Endodermal cell (in vitro differentiated cells): Measurements from ENCODE around the gene LSP1. TPM values are rescaled to one million over a fixed set of nuclear protein-coding genes. Genes with fewer than 3 reads are reported as not detected.
A peak's percentile ranks its signal among the peaks of the same experiment; 100 is the strongest.

Experiments
- DNase-seq: peaks from one replicate; pipeline ENCODE4 v3.0.0-alpha.2; 2017
- H3K27ac ChIP-seq: 2 replicates; pipeline ENCODE4 v1.5.1; 2013; ENCODE audit warnings: mild to moderate bottlenecking, low read depth, low read length, moderate library complexity
- H3K27me3 ChIP-seq: 2 replicates; pipeline ENCODE4 v1.6.1; 2013; ENCODE audit warnings: mild to moderate bottlenecking, low read length, moderate library complexity; ENCODE audit not compliant: insufficient read depth, control insufficient read depth, poor library complexity, severe bottlenecking
- H3K36me3 ChIP-seq: 2 replicates; pipeline ENCODE4 v1.7.0; 2013; ENCODE audit warnings: mild to moderate bottlenecking, low read length, moderate library complexity; ENCODE audit not compliant: control insufficient read depth, insufficient read depth
- H3K4me1 ChIP-seq: one replicate; pipeline ENCODE4 v1.7.0; 2013; ENCODE audit warnings: low read length; ENCODE audit not compliant: control insufficient read depth, insufficient read depth
- H3K4me3 ChIP-seq: 2 replicates; pipeline ENCODE4 v1.5.1; 2013; ENCODE audit warnings: mild to moderate bottlenecking, low read length, moderate library complexity
- H3K9ac ChIP-seq: 2 replicates; pipeline ENCODE4 v1.6.1; 2013; ENCODE audit warnings: mild to moderate bottlenecking, low read length, moderate library complexity; ENCODE audit not compliant: poor library complexity, severe bottlenecking; ENCODE audit errors: extremely low read depth
- H3K9me3 ChIP-seq: 2 replicates; pipeline ENCODE4 v1.6.1; 2013; ENCODE audit warnings: mild to moderate bottlenecking, low read length, moderate library complexity; ENCODE audit not compliant: control insufficient read depth
- H3K27ac Mint-ChIP-seq: 2 replicates; pipeline ENCODE4 v1.8.0; 2020; ENCODE audit warnings: mixed read lengths
- H3K27me3 Mint-ChIP-seq: 2 replicates; pipeline ENCODE4 v1.8.0; 2021; ENCODE audit warnings: mild to moderate bottlenecking, mixed read lengths; ENCODE audit not compliant: insufficient read depth
- H3K36me3 Mint-ChIP-seq: 2 replicates; pipeline ENCODE4 v1.8.0; 2020; ENCODE audit warnings: low read depth, mixed read lengths
- H3K4me1 Mint-ChIP-seq: 2 replicates; pipeline ENCODE4 v1.8.0; 2020; ENCODE audit warnings: mixed read lengths
- H3K4me3 Mint-ChIP-seq: 2 replicates; pipeline ENCODE4 v1.8.0; 2020; ENCODE audit warnings: mild to moderate bottlenecking, moderate library complexity, mixed read lengths
- H3K9me3 Mint-ChIP-seq: 2 replicates; pipeline ENCODE4 v1.8.0; 2020; ENCODE audit warnings: mild to moderate bottlenecking, mixed read lengths
- WGBS, 2 experiments: methylation state at CpG; one replicate each; pipeline versions ENCODE4 v1.1.5 to v1.1.7; 2013; ENCODE audit warnings: missing lambda C conversion rate in 2 of 2, mixed read lengths in 1 of 2; ENCODE audit not compliant: insufficient coverage in 1 of 2, insufficient read length in 1 of 2; 5-methylcytosine and 5-hydroxymethylcytosine counted together
- total RNA-seq, 2 donors: library from RNA; stranded (reverse); fragmentation: NEBNext Ultra II Directional in 1 of 2; extraction: Animal tissue kit (Norgen Biotek cat#: 25700) in 1 of 2; gene quantifications; 2 replicates in 1 of 2; 3 replicates in 1 of 2; pipeline ENCODE4 v1.2.1, GENCODE V29; 2021
- TF ChIP-seq, protein P1 (sequence below): fragments of 200-600 bp; sonication (generic); conservative IDR thresholded peaks from 2 replicates; pipeline ENCODE4 v1.5.0; 2021; ENCODE audit warnings: antibody characterized with exemption, mild to moderate bottlenecking

Gene LSP1
- total RNA-seq, 2 donors from 2014 or later, result not detected

DNA sequence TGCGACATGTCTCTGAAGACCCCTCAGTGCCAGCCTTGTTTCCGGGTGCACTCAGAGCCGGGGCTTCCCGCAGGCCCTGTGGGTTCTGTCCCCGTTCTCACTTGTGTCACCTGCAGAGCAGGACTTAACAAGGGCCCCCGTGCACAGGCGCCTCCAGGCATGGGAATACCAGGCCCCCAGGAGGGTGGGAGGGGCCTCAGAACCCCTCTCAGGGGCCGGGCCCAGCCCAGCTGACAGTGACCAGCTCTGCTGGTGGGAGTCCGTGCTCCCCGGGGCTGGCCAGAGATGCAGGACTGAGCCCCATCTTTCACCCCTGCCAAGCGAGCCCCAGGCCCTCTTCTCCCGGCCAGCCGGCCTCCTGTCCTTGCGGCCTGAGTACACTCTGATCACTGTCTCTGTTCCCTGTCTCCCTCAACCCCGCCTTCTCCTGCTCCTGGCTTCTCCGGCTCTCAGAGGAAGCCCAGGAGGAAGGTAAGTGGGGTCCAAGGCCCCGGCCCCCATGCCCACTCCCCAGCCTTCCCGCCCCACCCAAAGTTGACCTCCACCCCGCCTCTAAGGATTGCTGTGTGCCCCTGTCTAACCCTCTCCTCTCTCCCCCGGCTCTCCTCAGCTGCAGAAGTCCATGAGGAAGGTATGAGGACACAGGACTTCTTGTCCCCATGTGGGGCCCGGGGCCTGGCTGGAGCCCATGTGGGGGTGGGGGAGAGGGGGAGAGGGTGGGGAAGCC lies 71.9 kb downstream of the LSP1 start:
- TF ChIP-seq, protein P1, sequence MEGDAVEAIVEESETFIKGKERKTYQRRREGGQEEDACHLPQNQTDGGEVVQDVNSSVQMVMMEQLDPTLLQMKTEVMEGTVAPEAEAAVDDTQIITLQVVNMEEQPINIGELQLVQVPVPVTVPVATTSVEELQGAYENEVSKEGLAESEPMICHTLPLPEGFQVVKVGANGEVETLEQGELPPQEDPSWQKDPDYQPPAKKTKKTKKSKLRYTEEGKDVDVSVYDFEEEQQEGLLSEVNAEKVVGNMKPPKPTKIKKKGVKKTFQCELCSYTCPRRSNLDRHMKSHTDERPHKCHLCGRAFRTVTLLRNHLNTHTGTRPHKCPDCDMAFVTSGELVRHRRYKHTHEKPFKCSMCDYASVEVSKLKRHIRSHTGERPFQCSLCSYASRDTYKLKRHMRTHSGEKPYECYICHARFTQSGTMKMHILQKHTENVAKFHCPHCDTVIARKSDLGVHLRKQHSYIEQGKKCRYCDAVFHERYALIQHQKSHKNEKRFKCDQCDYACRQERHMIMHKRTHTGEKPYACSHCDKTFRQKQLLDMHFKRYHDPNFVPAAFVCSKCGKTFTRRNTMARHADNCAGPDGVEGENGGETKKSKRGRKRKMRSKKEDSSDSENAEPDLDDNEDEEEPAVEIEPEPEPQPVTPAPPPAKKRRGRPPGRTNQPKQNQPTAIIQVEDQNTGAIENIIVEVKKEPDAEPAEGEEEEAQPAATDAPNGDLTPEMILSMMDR, result no peak
- Mint-ChIP-seq H3K4me3 (no peak overlapping the region), H3K9me3 (no peaks in the 10 kb centered on the region), H3K36me3 (no peaks in the 10 kb centered on the region), H3K27ac (no peak overlapping the region), H3K27me3 (no peaks in the 10 kb centered on the region), H3K4me1 (no peaks in the 10 kb centered on the region)
- DNase-seq, result no peak
- 72 to 92% methylated on average over 6 to 21 of the region's 21 CpGs for WGBS, 2 experiments
- H3K4me1 ChIP-seq, result no peaks in the 10 kb centered on the region
- no peaks in the 10 kb centered on the region for H3K9me3 ChIP-seq
- H3K27ac ChIP-seq, result no peak overlapping the region
- no peaks in the 10 kb centered on the region for H3K36me3 ChIP-seq
- no peak overlapping the region for H3K9ac ChIP-seq
- no peaks in the 10 kb centered on the region for H3K27me3 ChIP-seq
- H3K4me3 ChIP-seq, result no peak overlapping the region

GRCh38 chr11:1925373-1926155 lies 72.7 kb downstream of the LSP1 start:
- Histone ChIP-seq H3K9me3 (no peaks in the 10 kb centered on the region), H3K36me3 (no peaks in the 10 kb centered on the region), H3K4me3 (no peak overlapping the region), H3K27me3 (no peaks in the 10 kb centered on the region), H3K27ac (no peak overlapping the region), H3K9ac (no peak overlapping the region), H3K4me1 (no peaks in the 10 kb centered on the region)
- TF ChIP-seq, protein P1, result no peak
- H3K36me3 Mint-ChIP-seq, result no peaks in the 10 kb centered on the region
- no peak overlapping the region for H3K27ac Mint-ChIP-seq
- DNase-seq, result no peak
- no peak overlapping the region for H3K4me3 Mint-ChIP-seq
- no peaks in the 10 kb centered on the region for H3K9me3 Mint-ChIP-seq
- H3K4me1 Mint-ChIP-seq, result no peaks in the 10 kb centered on the region
- H3K27me3 Mint-ChIP-seq, result no peaks in the 10 kb centered on the region
- WGBS, 2 experiments, result 92 to 100% methylated on average over 6 to 23 of the region's 23 CpGs

- no peaks in the 10 kb centered on the region for H3K4me1 ChIP-seq
- 91 to 96% methylated on average over 36 to 41 of the region's 41 CpGs for WGBS, 2 experiments
- TF ChIP-seq, protein P1, result no peak
- DNase-seq, result no peak
- no peak overlapping the region for H3K27ac Mint-ChIP-seq
- no peaks in the 10 kb centered on the region for H3K27me3 ChIP-seq
- no peak overlapping the region for H3K4me3 ChIP-seq
- no peaks in the 10 kb centered on the region for H3K4me1 Mint-ChIP-seq
- H3K36me3 ChIP-seq, result no peaks in the 10 kb centered on the region
- H3K27me3 Mint-ChIP-seq, result no peaks in the 10 kb centered on the region
- no peak overlapping the region for H3K9ac ChIP-seq
- no peaks in the 10 kb centered on the region for H3K36me3 Mint-ChIP-seq
- no peak overlapping the region for H3K4me3 Mint-ChIP-seq
- H3K27ac ChIP-seq, result peak overlapping the region; percentile 10
- H3K9me3 ChIP-seq, result no peaks in the 10 kb centered on the region
- no peaks in the 10 kb centered on the region for H3K9me3 Mint-ChIP-seq
These were observed 73.5 kb downstream of the LSP1 start for GRCh38 chr11:1926156-1927025.
